ENCODE data around the gene RND2.
"Not testable (repeated sequence)": the region's sequence is repeated elsewhere in the genome, so short reads cannot be mapped to it uniquely, and the experiment has no call there.

The RND2 gene

GRCh38 chr17:43044024-43044423, 19.0 kb downstream of the RND2 start:
- no peak for TF ChIP-seq CTCF (IDR thresholded peaks at IDR 0.05; ENCODE audit: control extremely low read depth, extremely low read depth, low read depth, missing control alignments)
- POLR2A ChIA-PET: no interaction called here

DNA sequence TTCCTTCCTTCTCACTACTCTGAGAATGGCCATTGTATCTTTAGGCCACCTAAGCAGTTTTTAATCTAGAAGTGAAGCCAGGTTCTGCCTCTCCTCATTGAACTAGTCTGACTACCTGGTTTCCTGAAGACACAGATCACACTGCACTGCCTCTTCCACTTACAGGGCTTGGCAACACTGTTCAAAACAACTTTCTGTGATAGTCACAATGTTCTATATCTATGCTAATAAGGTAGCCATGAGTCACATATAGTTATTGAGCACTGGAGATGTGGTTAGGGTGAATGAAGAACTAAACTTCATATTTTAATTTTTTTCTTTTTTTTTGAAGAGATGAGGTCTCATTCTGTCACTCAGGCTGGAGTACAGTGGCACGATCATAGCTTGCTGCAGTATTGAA, 26.9 kb downstream of the RND2 start:
- no peak for TF ChIP-seq CTCF (IDR thresholded peaks at IDR 0.05; ENCODE audit: control extremely low read depth, extremely low read depth, low read depth, missing control alignments)
- CTCF ChIA-PET: interaction anchor here (1.4 kb wide), 1 partner anchor 9 kb away, joined by 3 read pairs; no protein-coding TSS in a partner anchor
- no peak for DNase-seq (ENCODE audit: extremely low spot score)
- POLR2A ChIA-PET: no interaction called here

More at GRCh38 chr17:43044024-43044423, 19.0 kb downstream of the RND2 start:
- DNase-seq (ENCODE audit: extremely low spot score): no peak
- CTCF ChIA-PET: interaction anchor here (0.8 to 2.1 kb wide), 4 partner anchors 8 to 30 kb away, joined by 3 to 6 read pairs (median 4); partner anchors contain the start of gene RND2

GRCh38 chr17:43053008-43053407, 28.0 kb downstream of the RND2 start:
- CTCF ChIA-PET: interaction anchor here (1.4 kb wide), 1 partner anchor 10 kb away, joined by 3 read pairs; no protein-coding TSS in a partner anchor

GRCh38 chr17:43056051-43056450, 31.0 kb downstream of the RND2 start:
- CTCF ChIA-PET: interaction anchor here (1.1 to 1.6 kb wide), 2 partner anchors 12 to 13 kb away, joined by 5 to 6 read pairs; no protein-coding TSS in a partner anchor

More at GRCh38 chr17:43053008-43053407, 28.0 kb downstream of the RND2 start:
- DNase-seq (ENCODE audit: extremely low spot score); POLR2A ChIA-PET: not testable (repeated sequence)

DNA sequence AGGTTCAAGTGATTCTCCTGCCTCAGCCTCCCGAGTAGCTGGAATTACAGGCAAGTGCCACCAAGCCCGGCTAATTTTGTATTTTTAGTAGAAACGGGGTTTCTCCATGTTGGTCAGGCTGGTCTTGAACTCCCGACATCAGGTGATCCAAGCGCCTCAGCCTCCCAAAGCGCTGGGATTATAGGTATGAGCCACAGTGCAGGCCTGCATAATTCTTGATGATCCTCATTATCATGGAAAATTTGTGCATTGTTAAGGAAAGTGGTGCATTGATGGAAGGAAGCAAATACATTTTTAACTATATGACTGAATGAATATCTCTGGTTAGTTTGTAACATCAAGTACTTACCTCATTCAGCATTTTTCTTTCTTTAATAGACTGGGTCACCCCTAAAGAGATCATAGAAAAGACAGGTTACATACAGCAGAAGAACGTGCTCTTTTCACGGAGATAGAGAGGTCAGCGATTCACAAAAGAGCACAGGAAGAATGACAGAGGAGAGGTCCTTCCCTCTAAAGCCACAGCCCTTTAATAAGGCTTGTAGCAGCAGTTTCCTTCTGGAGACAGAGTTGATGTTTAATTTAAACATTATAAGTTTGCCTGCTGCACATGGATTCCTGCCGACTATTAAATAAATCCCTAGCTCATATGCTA, 38.1 kb downstream of the RND2 start:
- no peak for TF ChIP-seq CTCF (IDR thresholded peaks at IDR 0.05; ENCODE audit: control extremely low read depth, extremely low read depth, low read depth, missing control alignments)
- DNase-seq (ENCODE audit: extremely low spot score): no peak
- ChIA-PET POLR2A (no interaction called here), CTCF (interaction anchor here (1.5 kb wide), 1 partner anchor 19 kb away, joined by 3 read pairs; no protein-coding TSS in a partner anchor)

More at GRCh38 chr17:43056051-43056450, 31.0 kb downstream of the RND2 start:
- no peak for DNase-seq (ENCODE audit: extremely low spot score)
- POLR2A ChIA-PET: no interaction called here
- TF ChIP-seq CTCF (IDR thresholded peaks at IDR 0.05; ENCODE audit: control extremely low read depth, extremely low read depth, low read depth, missing control alignments): no peak

GRCh38 chr17:43068570-43069367, 43.7 kb downstream of the RND2 start:
- no peak for TF ChIP-seq CTCF (IDR thresholded peaks at IDR 0.05; ENCODE audit: control extremely low read depth, extremely low read depth, low read depth, missing control alignments)
- ChIA-PET POLR2A (interaction anchor here (0.7 kb wide), 1 partner anchor 581 kb away, joined by 5 read pairs; no protein-coding TSS in a partner anchor), CTCF (interaction anchor here (1.0 to 1.6 kb wide), 6 partner anchors 8 to 42 kb away, joined by 3 to 5 read pairs (median 4); no protein-coding TSS in a partner anchor)
- no peak for DNase-seq (ENCODE audit: extremely low spot score)
